GM19397 (cell line): Measurements from ENCODE around the gene OR5H15.
"Not testable (repeated sequence)": the region's sequence is repeated elsewhere in the genome, so short reads cannot be mapped to it uniquely, and the experiment has no call there.

ENCODE experiments used
- ATAC-seq: cut with Tn5 transposase; IDR thresholded peaks from one replicate; pipeline ENCODE4 v1.9.1; 2021; ENCODE audit warnings: mild to moderate bottlenecking, moderate library complexity; ENCODE audit not compliant: unreplicated experiment

Gene OR5H15

DNA sequence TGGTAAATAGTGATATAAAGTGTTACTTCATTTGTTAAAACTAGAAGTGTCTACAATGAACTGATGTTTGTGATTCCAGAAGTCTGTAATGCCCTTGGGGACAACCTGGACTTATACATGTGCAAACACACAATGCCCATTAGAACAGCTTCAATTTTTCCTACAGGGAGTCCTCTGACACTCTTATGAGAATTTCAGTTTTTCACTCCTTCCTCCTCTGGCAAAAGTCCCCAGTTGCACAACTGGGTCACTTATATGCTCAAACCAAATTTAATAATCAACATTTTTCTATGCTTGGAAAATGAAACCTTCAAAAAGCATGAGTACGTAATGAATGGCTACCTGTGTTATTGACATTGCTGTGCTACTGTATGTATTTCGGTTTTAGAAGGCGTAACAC, at the start of gene OR5H15:
TSS of gene OR5H15 (plus strand) at position 301 of the 400 bp plus-strand sequence. CDS start 2,004 bp downstream, outside the sequence.
- ATAC-seq: no peak

DNA sequence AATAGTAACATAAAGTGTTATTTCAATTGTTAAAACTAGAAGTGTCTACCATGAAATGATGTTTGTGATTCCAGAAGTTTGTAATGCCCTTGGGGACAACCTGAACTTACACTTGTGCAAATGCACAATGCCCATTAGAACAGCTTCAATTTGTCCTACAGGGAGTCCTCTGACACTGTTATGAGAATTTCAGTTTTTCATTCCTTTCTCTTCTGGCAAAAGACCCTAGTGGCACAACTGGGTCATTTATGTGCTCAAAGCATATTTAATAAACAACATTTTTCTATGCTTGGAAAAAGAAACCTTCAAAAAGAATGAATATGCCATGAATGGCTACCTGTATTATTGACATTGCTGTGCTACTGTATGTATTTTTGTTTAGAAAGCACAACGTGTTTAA, 36.1 kb upstream of the OR5H15 start, which contains the start of gene OR5H1:
TSS of gene OR5H1 (plus strand) at position 301 of the 400 bp plus-strand sequence. CDS start 1,977 bp downstream, outside the sequence.
- no peak for ATAC-seq

DNA sequence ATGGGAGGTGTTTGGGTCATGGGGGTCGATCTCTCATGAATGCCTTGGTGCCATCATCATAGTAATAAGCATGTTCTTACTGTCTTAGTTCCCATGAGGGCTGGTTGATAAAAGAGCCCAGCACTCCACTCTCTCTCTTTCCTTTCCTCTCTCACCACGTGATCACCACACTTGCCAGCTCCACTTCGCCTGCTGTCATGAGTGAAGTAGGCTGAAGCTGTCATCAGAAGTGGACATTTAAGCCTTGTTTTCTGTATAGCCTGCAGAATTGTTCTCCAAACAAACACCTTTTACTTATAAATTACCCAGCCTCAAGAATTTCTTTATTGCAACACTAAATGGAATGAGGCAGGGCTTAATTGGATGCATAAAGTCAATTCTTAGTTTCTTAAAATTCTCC, 29.9 kb upstream of the OR5H15 start:
- ATAC-seq: no peak

DNA sequence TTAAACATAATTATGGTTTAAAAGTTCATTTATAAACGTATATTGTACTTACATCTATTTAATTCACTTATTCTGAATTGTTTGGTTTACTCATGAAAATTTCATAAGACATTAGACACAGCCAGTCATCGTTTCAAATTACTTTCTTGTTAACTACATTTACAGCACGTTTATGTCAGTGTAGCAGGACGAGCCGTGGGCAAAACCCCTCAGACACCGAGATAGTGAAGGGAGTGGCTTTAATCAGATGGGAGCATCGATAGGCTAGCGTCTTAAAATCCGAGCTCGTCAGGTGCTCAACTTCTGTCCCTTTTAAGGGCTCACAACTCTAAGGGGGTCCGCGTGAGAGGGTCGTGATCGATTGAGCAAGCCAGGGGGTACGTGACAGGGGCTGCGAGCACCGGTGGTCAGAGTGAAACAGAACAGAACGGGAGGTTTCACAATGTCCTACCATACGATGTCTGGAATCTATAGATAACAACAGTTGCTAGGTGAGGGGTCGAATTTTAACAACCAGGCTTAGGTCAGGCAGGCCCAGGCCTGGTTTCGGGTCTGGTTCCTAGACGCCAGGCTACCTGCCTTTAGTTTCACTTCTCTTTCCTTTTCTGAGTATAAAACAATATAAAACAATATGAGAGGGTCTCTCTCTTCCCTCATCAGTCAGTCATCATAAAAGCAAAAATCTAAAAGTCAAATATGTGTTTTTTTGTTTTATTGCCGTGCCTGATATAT, 28.5 kb upstream of the OR5H15 start:
- ATAC-seq: not testable (repeated sequence)

DNA sequence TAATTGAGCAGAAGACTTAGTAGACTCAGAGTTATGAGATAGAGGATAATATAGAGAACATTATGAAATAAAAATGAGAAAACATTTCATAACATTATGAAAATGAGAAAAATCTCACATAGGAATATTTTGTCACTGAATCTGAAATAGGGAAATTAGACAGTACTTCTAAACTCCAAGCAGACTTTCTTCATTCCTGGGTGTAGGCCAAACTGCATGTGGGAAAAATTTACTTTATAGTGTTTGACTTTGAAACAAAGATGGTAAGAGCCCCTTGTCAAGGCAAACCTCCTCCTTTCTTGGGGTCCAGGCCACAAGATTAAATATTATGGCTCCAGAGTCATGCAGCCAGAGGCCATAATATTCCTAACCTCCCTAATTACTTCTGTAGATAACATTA, 26.0 kb upstream of the OR5H15 start:
- no peak for ATAC-seq

DNA sequence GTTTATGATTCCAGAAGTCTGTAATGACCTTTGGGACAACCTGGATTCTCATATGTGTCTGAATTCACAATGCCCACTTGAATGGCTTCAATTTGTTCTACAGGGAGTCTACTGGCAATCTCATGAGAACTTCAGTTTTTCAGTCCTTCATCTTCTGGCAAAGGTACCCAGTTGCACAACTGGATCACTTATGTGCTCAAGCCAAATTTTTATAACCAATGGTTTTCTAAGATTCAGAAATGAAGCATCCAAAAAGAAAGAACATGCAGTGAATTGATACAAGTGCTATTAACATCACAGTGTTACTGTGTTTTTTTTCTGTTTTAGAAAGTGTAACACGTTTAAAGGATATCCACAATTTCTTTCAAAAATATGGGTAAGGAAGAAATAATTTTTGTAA, 19.3 kb upstream of the OR5H15 start, which contains the start of gene OR5H14:
TSS of gene OR5H14 (plus strand) at position 301 of the 400 bp plus-strand sequence. CDS start 1,907 bp downstream, outside the sequence.
- ATAC-seq: no peak

DNA sequence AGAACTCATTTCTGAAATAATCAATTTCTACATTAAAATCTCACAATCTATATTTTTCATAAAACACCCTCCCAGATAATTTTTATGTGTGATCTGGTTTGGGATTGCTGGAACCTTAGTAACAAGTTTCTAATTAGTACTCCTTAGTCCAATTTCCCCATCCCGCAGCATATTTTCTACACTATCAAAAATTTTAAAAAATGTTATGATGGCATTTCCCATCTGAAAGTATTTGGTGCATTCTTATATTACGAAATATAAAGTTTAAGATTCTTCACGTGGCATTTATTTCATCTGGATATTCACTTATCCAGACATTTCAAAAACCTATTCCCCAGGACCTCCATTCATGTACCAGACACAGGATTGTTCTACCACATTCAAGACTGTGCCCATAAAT, 17.7 kb upstream of the OR5H15 start:
- no peak for ATAC-seq

DNA sequence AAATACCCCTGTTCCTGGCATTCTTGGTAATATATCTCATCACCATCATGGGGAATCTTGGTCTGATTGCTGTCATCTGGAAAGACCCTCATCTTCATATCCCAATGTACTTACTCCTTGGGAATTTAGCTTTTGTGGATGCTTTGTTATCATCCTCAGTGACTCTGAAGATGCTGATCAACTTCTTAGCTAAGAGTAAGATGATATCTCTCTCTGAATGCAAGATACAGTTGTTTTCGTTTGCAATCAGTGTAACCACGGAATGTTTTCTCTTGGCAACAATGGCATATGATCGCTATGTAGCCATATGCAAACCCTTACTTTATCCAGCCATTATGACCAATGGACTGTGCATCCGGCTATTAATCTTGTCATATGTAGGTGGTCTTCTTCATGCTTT, 17.0 kb upstream of the OR5H15 start:
- ATAC-seq: not testable (repeated sequence)

DNA sequence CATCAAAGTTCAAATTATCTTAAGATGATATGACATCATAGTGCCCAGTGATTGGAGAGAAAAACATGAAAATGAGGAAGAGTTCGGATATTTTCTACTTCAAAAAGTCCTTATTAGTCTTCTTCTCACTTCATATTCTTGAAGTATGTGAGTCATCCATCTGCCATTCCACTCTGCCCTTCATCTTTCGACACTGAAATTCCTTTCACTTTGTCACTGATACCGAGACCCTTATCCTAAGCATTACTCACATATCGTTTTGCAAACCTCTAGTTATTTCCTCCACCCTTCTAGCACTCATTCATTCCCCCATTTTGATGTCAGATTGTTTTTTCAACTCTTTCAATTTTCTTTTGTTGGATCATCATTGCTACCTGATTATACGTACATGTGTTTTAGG, 15.3 kb upstream of the OR5H15 start:
- ATAC-seq: no peak

DNA sequence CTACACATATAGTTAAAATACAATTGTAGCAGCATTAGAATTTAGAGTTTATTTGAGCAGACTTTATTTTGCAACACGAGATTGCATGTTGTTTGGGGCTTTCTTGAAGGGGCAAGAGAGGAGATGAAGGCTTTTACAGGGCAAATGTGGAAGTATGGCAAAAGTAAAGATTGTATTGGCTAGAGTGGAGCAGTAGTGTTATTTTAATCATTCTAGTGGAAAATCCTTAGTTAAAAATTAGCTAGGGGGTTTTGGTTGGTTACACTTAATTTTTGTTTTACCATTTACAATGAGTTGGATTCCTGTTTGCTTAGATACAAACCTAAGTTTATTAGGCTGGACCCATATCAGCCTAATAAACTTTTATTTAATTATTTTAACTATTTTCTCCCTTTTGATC, 4.6 kb downstream of the OR5H15 start:
- ATAC-seq: no peak

DNA sequence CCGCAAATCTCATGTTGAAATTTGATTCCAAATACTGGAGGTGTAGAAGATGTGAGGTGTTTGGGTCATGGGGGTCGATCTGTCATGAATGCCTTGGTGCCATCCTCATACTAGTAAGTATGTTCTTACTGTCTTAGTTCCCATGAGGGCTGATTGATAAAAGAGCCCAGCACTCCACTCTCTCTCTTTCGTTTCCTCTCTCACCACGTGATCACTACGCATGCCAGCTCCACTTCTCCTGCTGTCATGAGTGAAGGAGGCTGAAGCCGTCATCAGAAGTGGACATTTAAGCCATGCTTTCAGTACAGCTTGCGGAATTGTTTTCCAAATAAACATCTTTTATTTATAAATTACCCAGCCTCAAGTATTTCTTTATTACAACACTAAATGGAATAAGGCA, 6.1 kb downstream of the OR5H15 start:
- ATAC-seq: no peak

DNA sequence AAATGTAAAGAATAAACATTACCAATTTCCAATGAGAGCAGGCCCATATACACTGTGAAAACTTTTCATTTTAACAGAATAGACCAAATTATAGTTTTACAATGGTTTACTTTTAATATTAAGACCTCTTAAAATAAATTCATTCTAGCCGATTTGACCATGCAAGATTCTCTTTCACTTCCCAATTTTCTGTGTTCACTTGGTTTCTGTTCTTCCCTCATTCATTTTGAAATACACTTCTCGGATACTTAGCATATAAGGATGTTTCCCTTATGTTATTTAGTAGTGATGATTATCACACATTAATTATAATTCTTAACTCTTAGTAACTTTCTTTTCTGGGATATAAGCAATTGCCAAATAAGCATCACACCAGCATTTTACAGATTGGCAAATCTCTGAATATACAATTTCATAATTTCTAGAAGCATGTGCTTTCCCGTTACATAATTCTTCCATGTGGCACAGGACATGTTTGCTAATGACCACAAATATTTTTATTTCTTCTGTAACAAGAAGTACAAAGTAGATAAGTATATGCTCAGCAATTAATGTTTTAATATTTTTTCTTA, 13.9 kb downstream of the OR5H15 start:
- ATAC-seq: no peak

DNA sequence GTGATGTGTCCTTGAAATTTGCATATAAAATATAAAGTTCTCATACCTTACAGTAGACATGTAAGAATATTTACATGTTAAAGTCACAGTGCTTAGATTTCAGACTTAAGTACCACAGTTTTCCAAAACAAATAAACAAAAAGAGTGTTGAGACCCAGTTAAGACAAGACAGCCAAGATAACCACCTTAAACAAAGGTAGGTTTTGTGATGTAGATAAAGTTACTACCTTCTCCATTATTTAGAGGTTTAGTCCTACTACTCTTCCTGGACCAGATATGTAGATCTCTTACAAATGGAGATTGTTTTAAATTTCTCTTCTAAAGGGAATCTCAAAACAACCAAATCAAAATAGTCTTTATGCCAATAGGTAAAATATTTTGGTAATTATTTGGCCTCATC, 15.7 kb downstream of the OR5H15 start:
- no peak for ATAC-seq

DNA sequence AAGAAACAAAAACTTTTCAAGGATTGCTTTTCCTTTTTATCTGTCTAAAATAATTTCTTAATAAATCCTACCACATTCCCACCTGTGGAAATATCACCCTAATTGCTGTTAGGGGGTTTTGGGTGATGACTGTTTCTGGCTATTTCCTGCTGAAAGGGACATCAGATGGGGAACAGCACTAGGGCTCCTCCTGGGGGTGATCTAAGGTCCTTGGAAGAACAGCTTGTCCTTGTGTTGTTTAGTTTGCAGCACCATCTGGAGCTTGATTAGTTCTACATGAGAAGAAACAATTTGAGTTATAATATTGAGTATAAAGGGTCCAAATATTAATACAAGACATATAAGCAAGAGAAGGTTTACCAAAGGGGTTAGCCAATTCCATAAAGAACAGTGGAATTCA, 18.7 kb downstream of the OR5H15 start:
- ATAC-seq: no peak

DNA sequence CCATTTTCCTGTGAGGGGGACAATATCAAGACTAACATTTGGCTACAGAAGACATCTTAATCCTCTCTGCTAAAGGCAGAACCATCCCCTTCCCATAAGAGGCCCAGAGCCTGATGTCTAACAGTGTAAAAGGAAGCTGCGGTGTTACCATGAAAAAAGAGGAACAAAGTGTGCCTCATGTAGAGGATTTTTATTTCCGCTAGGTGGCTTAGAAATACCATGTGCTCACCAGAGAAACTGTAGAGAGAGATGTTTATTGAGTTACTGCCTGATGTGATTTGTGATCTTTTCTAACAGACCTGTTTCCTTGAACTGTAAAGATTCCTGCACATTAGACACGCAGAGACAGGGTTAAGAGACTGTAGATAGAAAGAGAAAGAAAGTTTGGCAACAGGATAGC, 22.0 kb downstream of the OR5H15 start:
- no peak for ATAC-seq

DNA sequence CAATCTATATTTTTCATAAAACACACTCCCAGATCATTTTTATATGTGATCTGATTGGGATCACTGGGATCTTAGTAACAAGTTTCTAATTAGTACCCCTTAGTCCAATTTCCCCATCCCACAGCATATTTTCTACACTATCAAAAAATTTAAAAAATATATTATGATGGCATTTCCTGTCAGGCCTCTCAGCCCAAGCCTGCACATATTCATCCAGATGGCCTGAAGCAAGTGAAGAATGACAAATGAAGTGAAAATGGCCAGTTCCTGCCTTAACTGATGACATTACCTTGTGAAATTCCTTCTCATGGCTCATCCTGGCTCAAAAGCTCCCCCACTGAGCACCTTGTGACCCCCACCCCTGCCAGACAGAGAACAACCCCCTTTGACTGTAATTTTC, 24.4 kb downstream of the OR5H15 start:
- not testable (repeated sequence) for ATAC-seq

DNA sequence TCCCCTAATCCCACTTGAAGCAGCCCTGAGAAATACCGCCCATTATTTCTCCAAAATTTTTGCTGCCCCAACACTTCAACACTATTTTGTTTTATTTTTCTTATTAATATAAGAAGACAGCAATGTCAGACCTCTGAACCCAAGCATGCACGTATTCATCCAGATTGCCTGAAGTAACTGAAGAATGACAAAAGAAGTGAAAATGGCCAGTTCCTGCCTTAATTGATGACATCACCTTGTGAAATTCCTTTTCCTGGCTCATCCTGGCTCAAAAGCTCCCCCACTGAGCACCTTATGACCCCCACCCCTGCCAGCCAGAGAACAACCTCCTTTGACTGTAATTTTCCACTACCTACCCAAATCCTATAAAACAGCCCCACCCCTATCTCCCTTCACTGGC, 29.8 kb downstream of the OR5H15 start:
- not testable (repeated sequence) for ATAC-seq

DNA sequence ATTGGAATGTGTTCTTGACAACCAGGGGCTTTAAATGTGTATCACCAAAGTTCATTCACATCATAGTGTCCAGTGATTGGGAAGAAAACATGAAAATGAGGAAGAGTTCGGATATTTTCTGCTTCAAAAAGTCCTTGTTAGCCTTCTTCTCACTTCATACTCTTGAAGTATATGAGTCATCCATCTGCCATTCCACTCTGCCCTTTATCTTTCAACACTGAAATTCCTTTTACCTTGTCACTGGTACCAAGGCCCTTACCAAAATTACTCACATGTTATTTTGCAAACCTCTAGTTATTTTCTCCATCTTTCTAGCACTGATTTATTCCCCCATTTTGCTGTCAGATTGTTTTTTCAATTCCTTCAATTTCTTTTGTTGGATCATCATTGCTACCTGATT, 32.5 kb downstream of the OR5H15 start:
- ATAC-seq: no peak

DNA sequence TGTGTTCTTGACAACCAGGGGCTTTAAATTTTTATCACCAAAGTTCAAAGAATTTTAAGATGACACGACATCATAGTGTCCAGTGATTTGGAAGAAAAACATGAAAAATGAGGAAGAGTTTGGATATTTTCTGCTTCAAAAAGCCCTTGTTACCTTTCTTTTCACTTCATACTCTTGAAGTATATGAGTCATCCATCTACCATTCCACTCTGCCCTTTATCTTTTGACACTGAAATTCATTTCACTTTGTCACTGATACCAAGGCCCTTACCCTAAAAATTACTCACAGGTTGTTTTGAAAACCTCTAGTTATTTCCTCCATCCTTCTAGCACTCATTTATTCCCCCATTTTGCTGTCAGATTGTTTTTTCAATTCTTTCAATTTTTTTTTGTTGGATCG, 42.7 kb downstream of the OR5H15 start:
- ATAC-seq: no peak

DNA sequence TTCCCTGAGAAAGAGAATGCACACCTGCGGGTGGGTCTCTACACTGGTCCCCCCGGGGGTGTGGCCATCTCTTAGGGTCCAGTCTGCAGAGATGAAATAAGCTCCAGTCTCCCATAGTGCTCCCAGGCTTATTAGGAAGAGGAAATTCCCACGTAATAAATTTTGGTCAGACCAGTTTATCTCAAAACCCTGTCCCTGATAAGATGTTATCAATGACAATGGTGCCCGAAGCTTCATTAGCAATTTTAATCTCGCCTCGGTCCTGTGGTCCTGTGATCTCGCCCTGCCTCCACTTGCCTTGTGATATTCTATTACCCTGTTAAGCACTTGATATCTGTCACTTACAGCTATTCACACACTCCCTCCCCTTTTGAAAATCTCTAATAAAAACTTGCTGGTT, 46.8 kb downstream of the OR5H15 start:
- ATAC-seq: no peak

DNA sequence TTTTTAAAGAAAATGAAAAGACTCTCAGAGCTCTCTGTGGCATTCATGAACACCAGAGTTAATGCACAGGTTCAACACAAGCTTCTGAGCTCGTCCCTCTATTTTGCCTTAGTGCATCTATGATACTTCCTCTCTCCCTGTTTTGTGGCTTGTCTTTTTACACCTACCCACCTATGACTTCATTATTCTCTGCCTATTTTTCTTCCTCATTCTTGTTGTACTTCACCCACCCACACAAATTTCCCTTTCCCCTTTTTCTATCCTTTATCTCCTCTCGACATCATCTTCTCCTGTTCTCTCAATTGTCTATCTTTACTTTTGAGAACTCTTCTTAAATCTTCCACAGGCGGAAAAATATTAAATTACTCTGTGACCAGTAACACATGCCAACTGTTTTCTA, 48.6 kb downstream of the OR5H15 start:
- no peak for ATAC-seq
